Uterus (tissue), 2 donors: Measurements from ENCODE around the gene DNAH1.

ENCODE experiments used
- POLR2A ChIP-seq, 2 donors: fragments of 450-650 bp; IDR thresholded peaks; one replicate each; pipeline ENCODE4 v1.6.1; 2016; ENCODE audit warnings: antibody characterized with exemption in 2 of 2, mild to moderate bottlenecking in 1 of 2, moderate library complexity in 1 of 2
- TF ChIP-seq, protein P1 (sequence below), 4 experiments: fragments of 200-600 bp in 2 of 4; fragments of 450-650 bp in 2 of 4; sonication (generic) in 2 of 4; IDR thresholded peaks; one replicate each; pipeline ENCODE4 v1.5.1; 2016 to 2019; ENCODE audit warnings: antibody characterized with exemption in 4 of 4, mild to moderate bottlenecking in 2 of 4, moderate library complexity in 1 of 4

- TF ChIP-seq, protein P1, sequence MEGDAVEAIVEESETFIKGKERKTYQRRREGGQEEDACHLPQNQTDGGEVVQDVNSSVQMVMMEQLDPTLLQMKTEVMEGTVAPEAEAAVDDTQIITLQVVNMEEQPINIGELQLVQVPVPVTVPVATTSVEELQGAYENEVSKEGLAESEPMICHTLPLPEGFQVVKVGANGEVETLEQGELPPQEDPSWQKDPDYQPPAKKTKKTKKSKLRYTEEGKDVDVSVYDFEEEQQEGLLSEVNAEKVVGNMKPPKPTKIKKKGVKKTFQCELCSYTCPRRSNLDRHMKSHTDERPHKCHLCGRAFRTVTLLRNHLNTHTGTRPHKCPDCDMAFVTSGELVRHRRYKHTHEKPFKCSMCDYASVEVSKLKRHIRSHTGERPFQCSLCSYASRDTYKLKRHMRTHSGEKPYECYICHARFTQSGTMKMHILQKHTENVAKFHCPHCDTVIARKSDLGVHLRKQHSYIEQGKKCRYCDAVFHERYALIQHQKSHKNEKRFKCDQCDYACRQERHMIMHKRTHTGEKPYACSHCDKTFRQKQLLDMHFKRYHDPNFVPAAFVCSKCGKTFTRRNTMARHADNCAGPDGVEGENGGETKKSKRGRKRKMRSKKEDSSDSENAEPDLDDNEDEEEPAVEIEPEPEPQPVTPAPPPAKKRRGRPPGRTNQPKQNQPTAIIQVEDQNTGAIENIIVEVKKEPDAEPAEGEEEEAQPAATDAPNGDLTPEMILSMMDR (IDR thresholded peaks at IDR 0.05): no peak
- no peak for TF ChIP-seq POLR2A (IDR thresholded peaks at IDR 0.05)
Observed at GRCh38 chr3:52353291-52353855, 37.3 kb downstream of the DNAH1 start.
